ENCODE measurements around the gene ARFGAP2. TPM values are rescaled to one million over a fixed set of nuclear protein-coding genes. Genes with fewer than 3 reads are reported as not detected.

The ARFGAP2 gene
- total RNA-seq, 1 donor from 2014 or later: 95.0 TPM

- peaks cover 6% of the 10 kb centered on the region for H3F3A ChIP-seq (ENCODE audit: low read depth)
These were observed 29.0 kb downstream of the ARFGAP2 start for GRCh38 chr11:47147681-47148080.

DNA sequence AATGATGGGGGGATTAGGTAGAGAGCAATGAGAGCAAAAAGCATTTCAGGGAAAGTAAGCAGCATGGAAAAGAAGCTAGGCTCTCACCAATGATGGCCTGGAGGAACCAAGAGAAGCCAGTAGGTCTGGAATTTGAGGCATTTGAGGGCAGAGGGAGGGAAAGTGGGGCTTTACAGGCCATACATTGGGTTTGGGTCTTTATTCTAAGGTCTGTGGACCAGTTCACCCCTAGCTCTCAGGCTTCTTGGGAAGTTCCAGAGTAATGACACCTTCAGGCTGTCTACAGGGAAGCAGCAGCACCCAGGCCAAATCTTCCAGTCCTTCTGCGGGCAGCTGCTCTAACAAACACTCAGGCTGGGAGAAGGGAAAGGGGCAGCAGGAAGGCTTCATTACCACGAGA, 29.4 kb downstream of the ARFGAP2 start:
- Histone ChIP-seq H3K4me1 (no peaks in the 10 kb centered on the region), H3K9me3 (ENCODE audit: low read depth) (no peaks in the 10 kb centered on the region), H3K36me3 (no peaks in the 10 kb centered on the region), H3K79me2 (ENCODE audit: low read depth) (no peaks in the 10 kb centered on the region), H3K4me3 (no peak overlapping the region), H2AFZ (replicated peaks) (no peak overlapping the region), H3K27ac (no peak overlapping the region), H3K9ac (no peak overlapping the region), H3K4me2 (no peak overlapping the region), H4K20me1 (ENCODE audit: low read depth) (no peaks in the 10 kb centered on the region), H3F3A (ENCODE audit: low read depth) (peaks cover 1% of the 10 kb centered on the region), H3K27me3 (no peaks in the 10 kb centered on the region)
- no peak for TF ChIP-seq EZH2phosphoT487 (IDR thresholded peaks at IDR 0.05)
- no peak for TF ChIP-seq CTCF (IDR thresholded peaks at IDR 0.05)
- TF ChIP-seq EZH2 (IDR thresholded peaks at IDR 0.05): no peak
- no peaks in the 10 kb centered on the region for H3K9me3 Mint-ChIP-seq
- H3K4me1 Mint-ChIP-seq: peaks cover 22% of the 10 kb centered on the region
- H3K27ac Mint-ChIP-seq: peak overlapping the region; percentile 0
- no peak for DNase-seq (ENCODE audit: low spot score)
- H3K4me3 Mint-ChIP-seq: no peak overlapping the region
- H3K36me3 Mint-ChIP-seq: peaks cover 17% of the 10 kb centered on the region
- H3K27me3 Mint-ChIP-seq (ENCODE audit: insufficient read depth, low read depth): peaks cover 4% of the 10 kb centered on the region

More at GRCh38 chr11:47147681-47148080, 29.0 kb downstream of the ARFGAP2 start:
- H3K9me3 Mint-ChIP-seq: no peaks in the 10 kb centered on the region
- H3K27me3 Mint-ChIP-seq (ENCODE audit: insufficient read depth, low read depth): peaks cover 5% of the 10 kb centered on the region
- Histone ChIP-seq H3K4me1 (peaks cover under 1% of the 10 kb centered on the region), H4K20me1 (ENCODE audit: low read depth) (peaks cover 3% of the 10 kb centered on the region), H2AFZ (replicated peaks) (no peak overlapping the region), H3K4me2 (no peak overlapping the region), H3K9ac (no peak overlapping the region), H3K79me2 (ENCODE audit: low read depth) (no peaks in the 10 kb centered on the region), H3K27me3 (no peaks in the 10 kb centered on the region), H3K36me3 (no peaks in the 10 kb centered on the region), H3K27ac (no peak overlapping the region), H3K4me3 (no peak overlapping the region), H3K9me3 (ENCODE audit: low read depth) (no peaks in the 10 kb centered on the region)
- peaks cover 17% of the 10 kb centered on the region for H3K36me3 Mint-ChIP-seq
- H3K4me3 Mint-ChIP-seq: no peak overlapping the region
- peaks cover 22% of the 10 kb centered on the region for H3K4me1 Mint-ChIP-seq
- TF ChIP-seq CTCF (IDR thresholded peaks at IDR 0.05) (no peak), EZH2 (IDR thresholded peaks at IDR 0.05) (no peak), EZH2phosphoT487 (IDR thresholded peaks at IDR 0.05) (no peak)
- DNase-seq (ENCODE audit: low spot score): no peak
- H3K27ac Mint-ChIP-seq: no peak overlapping the region

DNA sequence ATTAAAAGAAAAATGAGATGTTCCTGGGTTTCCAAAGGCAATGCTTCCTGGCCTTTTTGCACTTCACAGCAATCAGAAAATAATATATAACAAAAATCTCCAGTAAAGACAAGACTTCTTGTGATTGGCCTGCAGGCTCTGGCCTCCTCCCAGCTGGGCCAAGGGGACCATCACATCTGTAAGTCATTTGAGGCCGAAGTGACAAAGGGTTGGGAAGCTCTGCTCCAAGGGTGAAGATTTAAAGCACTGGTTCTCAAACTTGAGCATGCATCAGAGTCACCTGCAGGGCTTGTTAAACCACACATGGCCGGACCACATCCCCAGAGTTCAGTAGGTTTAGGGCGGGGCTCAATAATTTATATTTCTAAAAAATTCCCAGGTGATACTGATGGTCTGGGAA, 32.1 kb downstream of the ARFGAP2 start:
- H3K27me3 ChIP-seq: no peaks in the 10 kb centered on the region
- no peaks in the 10 kb centered on the region for H3F3A ChIP-seq (ENCODE audit: low read depth)
- H3K36me3 ChIP-seq: no peaks in the 10 kb centered on the region
- no peaks in the 10 kb centered on the region for H3K9me3 ChIP-seq (ENCODE audit: low read depth)
- TF ChIP-seq EZH2 (IDR thresholded peaks at IDR 0.05) (no peak), EZH2phosphoT487 (IDR thresholded peaks at IDR 0.05) (no peak), CTCF (IDR thresholded peaks at IDR 0.05) (no peak)
- H3K4me3 ChIP-seq: no peak overlapping the region
- Mint-ChIP-seq H3K27ac (no peak overlapping the region), H3K4me1 (peaks cover 16% of the 10 kb centered on the region), H3K4me3 (no peak overlapping the region), H3K27me3 (ENCODE audit: insufficient read depth, low read depth) (peaks cover 4% of the 10 kb centered on the region), H3K36me3 (peaks cover 8% of the 10 kb centered on the region), H3K9me3 (no peaks in the 10 kb centered on the region)
- H3K9ac ChIP-seq: no peak overlapping the region
- no peak overlapping the region for H3K27ac ChIP-seq
- no peaks in the 10 kb centered on the region for H3K79me2 ChIP-seq (ENCODE audit: low read depth)
- no peaks in the 10 kb centered on the region for H3K4me1 ChIP-seq
- no peak overlapping the region for H3K4me2 ChIP-seq
- DNase-seq (ENCODE audit: low spot score): no peak
- no peaks in the 10 kb centered on the region for H4K20me1 ChIP-seq (ENCODE audit: low read depth)
- H2AFZ ChIP-seq (replicated peaks): no peak overlapping the region

All from neural progenitor cell (in vitro differentiated cells).